Measurements from ENCODE around the gene OAS3. TPM values are rescaled to one million over a fixed set of nuclear protein-coding genes. Genes with fewer than 3 reads are reported as not detected.
A peak's percentile ranks its signal among the peaks of the same experiment; 100 is the strongest.

The OAS3 gene
- polyA plus RNA-seq, 3 donors: 22.0 to 54.3 (median 41.9) TPM

DNA sequence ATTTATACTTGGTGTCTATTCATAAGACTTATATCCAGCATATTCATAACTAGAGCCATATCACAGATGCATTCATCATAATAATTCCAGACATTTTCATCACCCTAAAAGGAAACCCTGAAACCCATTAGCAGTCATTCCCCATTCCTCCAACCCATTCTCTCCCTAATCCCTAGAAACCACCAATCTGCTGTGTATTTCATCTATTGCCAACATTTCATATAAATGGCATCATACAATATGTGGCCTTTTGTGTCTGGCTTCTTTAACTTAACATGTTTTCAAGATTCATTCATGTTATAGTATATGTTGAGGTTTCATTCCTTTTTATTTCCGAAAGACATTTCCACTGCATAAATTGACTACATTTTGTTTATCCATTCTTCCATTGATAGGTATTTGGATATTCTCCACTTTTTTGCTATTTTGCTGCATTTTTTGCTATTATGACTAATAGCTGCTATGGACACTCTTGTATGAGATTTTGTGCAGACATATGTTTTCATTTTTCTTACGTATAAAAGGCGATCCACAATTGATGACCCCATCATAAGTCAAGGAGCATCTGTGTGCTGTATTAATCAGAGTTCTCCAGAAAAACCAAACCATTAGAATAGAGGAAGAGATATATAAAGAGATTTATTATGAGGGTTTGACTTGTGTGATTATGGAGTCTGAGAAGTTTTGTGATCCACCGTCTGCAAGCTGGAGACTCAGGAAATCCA, 34.9 kb downstream of the OAS3 start:
- H3K36me3 Mint-ChIP-seq: peaks cover 24 to 25% of the 10 kb centered on the region in 2 donors
- Histone ChIP-seq H2AFZ (ENCODE audit: insufficient read depth, low read depth, low read length, poor library complexity, severe bottlenecking) (no peak overlapping the region), H3K27me3 (ENCODE audit: control insufficient read depth in 2 of 2, insufficient read depth in 2 of 2, low read length in 2 of 2) (no peaks in the 10 kb centered on the region), H3K4me3 (replicated peaks in 1 of 3; ENCODE audit: low read depth in 2 of 3, low read length in 3 of 3) (no peak overlapping the region), H3K9ac (ENCODE audit: insufficient read depth, low read length, poor library complexity, severe bottlenecking) (no peak overlapping the region), H3K9me3 (replicated peaks in 1 of 2; ENCODE audit: control insufficient read depth in 1 of 2, insufficient read depth in 1 of 2, low read length in 2 of 2) (no peaks in the 10 kb centered on the region), H3K36me3 (replicated peaks in 1 of 2; ENCODE audit: control insufficient read depth in 1 of 2, insufficient read depth in 2 of 2, low read length in 2 of 2) (peaks cover 17 to 28% of the 10 kb centered on the region in 2 donors), H3K4me1 (ENCODE audit: control insufficient read depth in 1 of 2, insufficient read depth in 2 of 2, low read length in 2 of 2) (peaks cover 14 to 16% of the 10 kb centered on the region in 2 donors), H3K27ac (ENCODE audit: low read depth in 1 of 2, low read length in 2 of 2) (no peak overlapping the region), H4K20me1 (ENCODE audit: insufficient read depth, low read length) (no peaks in the 10 kb centered on the region), H3K4me2 (replicated peaks; ENCODE audit: extremely low read depth, low read length, poor library complexity, severe bottlenecking) (no peak overlapping the region), H3K79me2 (ENCODE audit: insufficient read depth, low read length) (no peaks in the 10 kb centered on the region)
- H3K9me3 Mint-ChIP-seq: no peaks in the 10 kb centered on the region
- TF ChIP-seq, protein P1, sequence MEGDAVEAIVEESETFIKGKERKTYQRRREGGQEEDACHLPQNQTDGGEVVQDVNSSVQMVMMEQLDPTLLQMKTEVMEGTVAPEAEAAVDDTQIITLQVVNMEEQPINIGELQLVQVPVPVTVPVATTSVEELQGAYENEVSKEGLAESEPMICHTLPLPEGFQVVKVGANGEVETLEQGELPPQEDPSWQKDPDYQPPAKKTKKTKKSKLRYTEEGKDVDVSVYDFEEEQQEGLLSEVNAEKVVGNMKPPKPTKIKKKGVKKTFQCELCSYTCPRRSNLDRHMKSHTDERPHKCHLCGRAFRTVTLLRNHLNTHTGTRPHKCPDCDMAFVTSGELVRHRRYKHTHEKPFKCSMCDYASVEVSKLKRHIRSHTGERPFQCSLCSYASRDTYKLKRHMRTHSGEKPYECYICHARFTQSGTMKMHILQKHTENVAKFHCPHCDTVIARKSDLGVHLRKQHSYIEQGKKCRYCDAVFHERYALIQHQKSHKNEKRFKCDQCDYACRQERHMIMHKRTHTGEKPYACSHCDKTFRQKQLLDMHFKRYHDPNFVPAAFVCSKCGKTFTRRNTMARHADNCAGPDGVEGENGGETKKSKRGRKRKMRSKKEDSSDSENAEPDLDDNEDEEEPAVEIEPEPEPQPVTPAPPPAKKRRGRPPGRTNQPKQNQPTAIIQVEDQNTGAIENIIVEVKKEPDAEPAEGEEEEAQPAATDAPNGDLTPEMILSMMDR (IDR thresholded peaks at IDR 0.05): no peak
- H3K27me3 Mint-ChIP-seq (ENCODE audit: low read depth in 3 of 3): peaks cover 0 to 5% (median 0%) of the 10 kb centered on the region in 3 donors
- no peak for DNase-seq
- no peak overlapping the region for H3K4me3 Mint-ChIP-seq
- intact Hi-C loops (cut with micrococcal nuclease): no loop called here
- 0% methylated on average over 1 of the region's 4 CpGs for WGBS (ENCODE audit: insufficient coverage)
- peaks cover 23% of the 10 kb centered on the region for H3K4me1 Mint-ChIP-seq
- peak overlapping the region in 3 of 7 donors; percentile 37 to 78 (median 54) for H3K27ac Mint-ChIP-seq

DNA sequence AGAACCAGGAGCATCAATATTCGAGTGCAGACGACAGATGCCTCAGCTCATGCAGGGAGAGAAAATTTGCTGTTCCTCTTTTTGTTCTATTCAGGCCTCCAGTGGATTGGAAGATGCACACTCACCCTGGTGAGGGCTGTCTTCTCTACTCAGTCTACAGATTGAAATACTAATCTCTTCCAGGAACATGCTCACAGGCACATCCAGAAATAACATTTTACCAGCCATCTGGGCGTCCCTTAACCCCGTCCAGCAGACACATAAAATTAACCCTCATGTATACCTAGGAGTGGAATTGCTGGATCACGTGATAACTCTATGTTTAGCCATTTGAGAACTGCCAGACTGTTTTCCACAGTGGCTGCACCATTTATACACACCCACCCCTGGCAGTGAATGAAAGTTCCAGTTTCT, 35.6 kb downstream of the OAS3 start:
- peaks cover 4% of the 10 kb centered on the region for H3K79me2 ChIP-seq (ENCODE audit: insufficient read depth, low read length)
- H2AFZ ChIP-seq (ENCODE audit: insufficient read depth, low read depth, low read length, poor library complexity, severe bottlenecking): no peak overlapping the region
- H3K4me3 ChIP-seq (replicated peaks in 1 of 3; ENCODE audit: low read depth in 2 of 3, low read length in 3 of 3): no peak overlapping the region
- H3K9me3 Mint-ChIP-seq: no peaks in the 10 kb centered on the region
- H3K36me3 ChIP-seq (replicated peaks in 1 of 2; ENCODE audit: control insufficient read depth in 1 of 2, insufficient read depth in 2 of 2, low read length in 2 of 2): peaks cover 13 to 22% of the 10 kb centered on the region in 2 donors
- peaks cover 23% of the 10 kb centered on the region for H3K4me1 Mint-ChIP-seq
- TF ChIP-seq, protein P1 (IDR thresholded peaks at IDR 0.05): no peak
- no peak overlapping the region for H3K27ac ChIP-seq (ENCODE audit: low read depth in 1 of 2, low read length in 2 of 2)
- peak overlapping the region in 5 of 7 donors; percentile 21 to 78 (median 37) for H3K27ac Mint-ChIP-seq
- intact Hi-C loops (cut with micrococcal nuclease): no loop called here
- H3K36me3 Mint-ChIP-seq: peaks cover 18 to 20% of the 10 kb centered on the region in 2 donors
- H3K4me2 ChIP-seq (replicated peaks; ENCODE audit: extremely low read depth, low read length, poor library complexity, severe bottlenecking): no peak overlapping the region
- WGBS (ENCODE audit: insufficient coverage): 20% methylated on average over 3 of the region's 5 CpGs
- H3K4me3 Mint-ChIP-seq: no peak overlapping the region
- no peaks in the 10 kb centered on the region for H3K27me3 ChIP-seq (ENCODE audit: control insufficient read depth in 2 of 2, insufficient read depth in 2 of 2, low read length in 2 of 2)
- peaks cover 0 to 5% (median 0%) of the 10 kb centered on the region in 3 donors for H3K27me3 Mint-ChIP-seq (ENCODE audit: low read depth in 3 of 3)
- peak in 2 of 3 donors; percentile 1 to 33 for DNase-seq
- H3K9me3 ChIP-seq (replicated peaks in 1 of 2; ENCODE audit: control insufficient read depth in 1 of 2, insufficient read depth in 1 of 2, low read length in 2 of 2): no peaks in the 10 kb centered on the region
- peaks cover 16 to 17% of the 10 kb centered on the region in 2 donors for H3K4me1 ChIP-seq (ENCODE audit: control insufficient read depth in 1 of 2, insufficient read depth in 2 of 2, low read length in 2 of 2)
- no peaks in the 10 kb centered on the region for H4K20me1 ChIP-seq (ENCODE audit: insufficient read depth, low read length)
- no peak overlapping the region for H3K9ac ChIP-seq (ENCODE audit: insufficient read depth, low read length, poor library complexity, severe bottlenecking)
